SK-N-SH (cell line): ENCODE measurements around the gene PTPRD.

Experiments
- CTCF ChIP-seq: fragments of 200-600 bp; sonication (generic); IDR thresholded peaks from 2 replicates; pipeline ENCODE4 v1.6.1; 2017; ENCODE audit warnings: antibody characterized with exemption, mild to moderate bottlenecking, moderate library complexity
- EP300 ChIP-seq, 2 experiments: IDR thresholded peaks; 2 replicates each; pipeline versions ENCODE4 v1.4.0 to v1.6.1; 2012; ENCODE audit warnings: borderline replicate concordance in 1 of 2, low read depth in 1 of 2, low read length in 1 of 2
- EZH2phosphoT487 ChIP-seq: fragments of 200-600 bp; sonication (generic); IDR thresholded peaks from 2 replicates; pipeline ENCODE4 v1.6.1; 2017; ENCODE audit warnings: low read depth, mixed run types, mild to moderate bottlenecking, antibody characterized with exemption, moderate library complexity, borderline replicate concordance
- FOXM1 ChIP-seq: IDR thresholded peaks from 2 replicates; pipeline ENCODE4 v1.4.0; 2012; ENCODE audit warnings: low read depth, mild to moderate bottlenecking
- GABPA ChIP-seq: IDR thresholded peaks from 2 replicates; pipeline ENCODE4 v1.4.0; 2012; ENCODE audit warnings: low read depth, mild to moderate bottlenecking
- MAX ChIP-seq: IDR thresholded peaks from 2 replicates; pipeline ENCODE4 v1.4.0; 2012; ENCODE audit warnings: low read depth
- NFIC ChIP-seq: IDR thresholded peaks from 2 replicates; pipeline ENCODE4 v1.4.0; 2012; ENCODE audit warnings: borderline replicate concordance
- POLR2AphosphoS5 ChIP-seq: IDR thresholded peaks from 2 replicates; pipeline ENCODE4 v1.6.1; 2012; ENCODE audit warnings: low read depth, low read length
- RAD21 ChIP-seq: IDR thresholded peaks from 2 replicates; pipeline ENCODE4 v1.6.1; 2012; ENCODE audit warnings: mild to moderate bottlenecking, low read length
- REST ChIP-seq: IDR thresholded peaks from 2 replicates; pipeline ENCODE4 v1.6.1; 2012; ENCODE audit warnings: mild to moderate bottlenecking, low read depth, low read length, moderate library complexity
- RFX5 ChIP-seq: IDR thresholded peaks from 2 replicates; pipeline ENCODE4 v1.6.1; 2012; ENCODE audit warnings: mild to moderate bottlenecking, improper control_type of control experiment, low read length
- SMC3 ChIP-seq: IDR thresholded peaks from 2 replicates; pipeline ENCODE4 v1.6.1; 2012; ENCODE audit warnings: low read depth, low read length, improper control_type of control experiment
- TEAD4 ChIP-seq: IDR thresholded peaks from 2 replicates; pipeline ENCODE4 v1.4.0; 2012; ENCODE audit warnings: mild to moderate bottlenecking, borderline replicate concordance; ENCODE audit not compliant: insufficient read depth
- USF1 ChIP-seq: IDR thresholded peaks from 2 replicates; pipeline ENCODE4 v1.4.0; 2012; ENCODE audit warnings: low read depth, borderline replicate concordance

GRCh38 chr9:8734760-8735159 is 1878.0 kb downstream of the PTPRD start:
- TF ChIP-seq TEAD4 (no peak), USF1 (no peak), EP300 (IDR thresholded peaks at IDR 0.05; ENCODE audit: borderline replicate concordance in 1 of 2, low read depth in 1 of 2, low read length in 1 of 2) (no peak), SMC3 (no peak), MAX (no peak), POLR2AphosphoS5 (no peak), FOXM1 (no peak), CTCF (no peak), REST (no peak), EZH2phosphoT487 (no peak), GABPA (no peak), NFIC (no peak), RAD21 (no peak), RFX5 (no peak)
